ENCODE results near the gene FAM222B.
A peak's percentile ranks its signal among the peaks of the same experiment; 100 is the strongest.

GRCh38 chr17:28716740-28717577 lies 125.6 kb downstream of the FAM222B start:
- TF ChIP-seq CTCF (IDR thresholded peaks at IDR 0.05) (no peak), POLR2AphosphoS5 (IDR thresholded peaks at IDR 0.05) (peak in 1 of 3 donors; percentile 4), POLR2A (IDR thresholded peaks at IDR 0.05) (no peak)
